Breast epithelium (tissue), 3 donors: ENCODE measurements around the gene CD7.

Experiments used
- CTCF ChIP-seq, 3 donors: fragments of 450-650 bp; IDR thresholded peaks; one replicate each; pipeline ENCODE4 v1.5.1; 2016 to 2017; ENCODE audit warnings: antibody characterized with exemption in 3 of 3, mild to moderate bottlenecking in 3 of 3, moderate library complexity in 3 of 3
- POLR2A ChIP-seq: fragments of 450-650 bp; IDR thresholded peaks from one replicate; pipeline ENCODE4 v1.6.1; 2016; ENCODE audit warnings: antibody characterized with exemption, mild to moderate bottlenecking, moderate library complexity
- POLR2AphosphoS5 ChIP-seq, 3 donors: sonication (generic); formaldehyde crosslinking; IDR thresholded peaks; one replicate each; pipeline ENCODE4 v1.6.1; 2017; ENCODE audit warnings: antibody characterized with exemption in 3 of 3

DNA sequence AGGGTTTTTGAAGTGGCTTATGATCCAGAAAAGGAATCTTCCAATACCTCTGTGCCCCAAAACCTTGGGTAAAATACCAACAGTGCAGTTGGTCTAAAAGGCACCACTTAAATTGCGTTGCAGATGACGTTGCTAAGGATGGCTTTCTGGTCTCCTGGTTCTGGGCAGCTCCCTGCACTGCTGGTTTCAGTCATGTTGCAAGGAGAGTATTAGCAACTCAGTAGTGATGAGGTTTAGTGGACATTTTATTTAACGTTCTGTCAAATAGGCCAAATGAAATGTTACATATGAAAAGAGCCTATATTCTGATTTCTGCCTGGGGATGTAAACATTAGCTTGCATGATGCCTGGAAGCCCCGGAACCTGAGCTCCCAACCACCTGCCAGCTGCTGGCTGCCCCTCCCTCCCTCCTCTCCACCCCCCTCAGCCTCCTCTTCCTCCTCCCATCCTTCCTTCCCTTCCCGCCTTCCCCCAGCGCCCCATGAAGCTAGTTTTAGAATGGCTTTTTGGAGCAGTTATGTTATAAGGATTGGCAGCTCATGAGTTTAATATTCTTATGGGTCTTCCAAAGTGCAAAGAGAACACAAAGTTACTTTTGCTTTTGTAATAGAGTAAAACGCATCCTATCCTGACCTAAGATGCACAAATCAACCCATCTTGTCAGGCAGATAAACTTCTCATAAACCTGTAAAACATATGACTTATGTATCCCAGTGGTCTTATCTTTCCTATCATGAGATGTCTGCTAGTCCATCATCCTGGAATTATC lies 20.7 kb downstream of the CD7 start:
- no peak for TF ChIP-seq CTCF (IDR thresholded peaks at IDR 0.05)
- TF ChIP-seq POLR2A = no peak
- TF ChIP-seq POLR2AphosphoS5 (IDR thresholded peaks at IDR 0.05) = no peak
